Measurements from ENCODE around the gene GEMIN4.
"Not testable (repeated sequence)": the region's sequence is repeated elsewhere in the genome, so short reads cannot be mapped to it uniquely, and the experiment has no call there.

The GEMIN4 gene

GRCh38 chr17:704111-704864, 47.8 kb downstream of the GEMIN4 start:
- no peak for DNase-seq (ENCODE audit: low read depth in 1 of 2, low spot score in 1 of 2)

- no peak for DNase-seq (ENCODE audit: low read depth in 1 of 2, low spot score in 1 of 2)
Observed at GRCh38 chr17:703081-703875, 48.8 kb downstream of the GEMIN4 start.

- DNase-seq (ENCODE audit: low read depth in 1 of 2, low spot score in 1 of 2) = no peak
Observed at GRCh38 chr17:700504-701094, 51.5 kb downstream of the GEMIN4 start.

- DNase-seq (ENCODE audit: low read depth in 1 of 2, low spot score in 1 of 2) = no peak
Observed at GRCh38 chr17:699345-699744, 52.7 kb downstream of the GEMIN4 start.

DNA sequence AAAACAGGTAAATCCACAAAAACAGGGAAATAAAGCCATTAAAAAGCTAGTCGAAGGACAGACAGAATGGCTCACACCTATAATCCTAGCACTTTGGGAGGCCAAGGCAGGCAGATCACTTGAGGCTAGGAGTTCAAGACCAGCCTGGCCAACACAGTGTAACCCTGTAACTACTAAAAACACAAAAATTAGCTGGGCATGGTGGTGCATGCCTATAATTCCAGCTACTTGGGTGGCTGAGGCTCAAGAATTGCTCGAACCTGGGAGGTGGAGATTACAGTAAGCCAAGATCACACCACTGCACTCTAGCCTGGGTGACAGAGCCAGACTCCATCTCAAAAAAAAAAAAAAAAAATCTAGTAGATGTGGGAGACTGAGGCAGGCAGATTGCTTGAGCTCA, 54.0 kb downstream of the GEMIN4 start:
- not testable (repeated sequence) for DNase-seq (ENCODE audit: low read depth in 1 of 2, low spot score in 1 of 2)

- no peak for DNase-seq (ENCODE audit: low read depth in 1 of 2, low spot score in 1 of 2)
Observed at GRCh38 chr17:697682-698081, 54.4 kb downstream of the GEMIN4 start.

- DNase-seq (ENCODE audit: low read depth in 1 of 2, low spot score in 1 of 2) = no peak
Observed at GRCh38 chr17:696369-696768, 55.7 kb downstream of the GEMIN4 start.
